ENCODE measurements around the gene FZD10. TPM values are rescaled to one million over a fixed set of nuclear protein-coding genes. Genes with fewer than 3 reads are reported as not detected.

FZD10 gene
- polyA plus RNA-seq, 3 donors: not detected

GRCh38 chr12:130200445-130200844 is 38.2 kb downstream of the FZD10 start:
- Histone ChIP-seq H3K27me3 (ENCODE audit: control insufficient read depth in 2 of 2, insufficient read depth in 2 of 2, low read length in 2 of 2) (no peaks in the 10 kb centered on the region), H3K36me3 (replicated peaks in 1 of 2; ENCODE audit: control insufficient read depth in 1 of 2, insufficient read depth in 2 of 2, low read length in 2 of 2) (no peaks in the 10 kb centered on the region), H4K20me1 (ENCODE audit: insufficient read depth, low read length) (no peaks in the 10 kb centered on the region), H3K4me3 (replicated peaks in 1 of 3; ENCODE audit: low read depth in 2 of 3, low read length in 3 of 3) (no peak overlapping the region), H2AFZ (ENCODE audit: insufficient read depth, low read depth, low read length, poor library complexity, severe bottlenecking) (no peak overlapping the region), H3K4me2 (replicated peaks; ENCODE audit: extremely low read depth, low read length, poor library complexity, severe bottlenecking) (no peak overlapping the region), H3K4me1 (ENCODE audit: control insufficient read depth in 1 of 2, insufficient read depth in 2 of 2, low read length in 2 of 2) (no peaks in the 10 kb centered on the region), H3K9me3 (replicated peaks in 1 of 2; ENCODE audit: control insufficient read depth in 1 of 2, insufficient read depth in 1 of 2, low read length in 2 of 2) (peaks cover 0 to 22% of the 10 kb centered on the region in 2 donors), H3K79me2 (ENCODE audit: insufficient read depth, low read length) (no peaks in the 10 kb centered on the region), H3K27ac (ENCODE audit: low read depth in 1 of 2, low read length in 2 of 2) (no peak overlapping the region), H3K9ac (ENCODE audit: insufficient read depth, low read length, poor library complexity, severe bottlenecking) (no peak overlapping the region)
- intact Hi-C loops (cut with micrococcal nuclease): no loop called here
- Mint-ChIP-seq H3K9me3 (peaks cover 0 to 9% (median 3%) of the 10 kb centered on the region in 7 donors), H3K36me3 (no peaks in the 10 kb centered on the region), H3K4me3 (no peak overlapping the region), H3K27ac (no peak overlapping the region), H3K4me1 (no peaks in the 10 kb centered on the region), H3K27me3 (ENCODE audit: low read depth in 3 of 3) (peaks cover 0 to 5% (median 1%) of the 10 kb centered on the region in 3 donors)
- DNase-seq: no peak
- TF ChIP-seq CTCF (IDR thresholded peaks at IDR 0.05): no peak
- 94% methylated on average over 5 of the region's 7 CpGs for WGBS (ENCODE audit: insufficient coverage)

GRCh38 chr12:130201037-130201436 is 38.8 kb downstream of the FZD10 start:
- no peak for TF ChIP-seq CTCF (IDR thresholded peaks at IDR 0.05)
- DNase-seq: no peak
- Mint-ChIP-seq H3K4me1 (no peaks in the 10 kb centered on the region), H3K27me3 (ENCODE audit: low read depth in 3 of 3) (peaks cover 1 to 5% (median 1%) of the 10 kb centered on the region in 3 donors), H3K4me3 (no peak overlapping the region), H3K36me3 (no peaks in the 10 kb centered on the region), H3K27ac (no peak overlapping the region), H3K9me3 (peaks cover 0 to 12% (median 7%) of the 10 kb centered on the region in 7 donors)
- Histone ChIP-seq H3K9ac (ENCODE audit: insufficient read depth, low read length, poor library complexity, severe bottlenecking) (no peak overlapping the region), H3K4me3 (replicated peaks in 1 of 3; ENCODE audit: low read depth in 2 of 3, low read length in 3 of 3) (no peak overlapping the region), H2AFZ (ENCODE audit: insufficient read depth, low read depth, low read length, poor library complexity, severe bottlenecking) (no peak overlapping the region), H3K79me2 (ENCODE audit: insufficient read depth, low read length) (no peaks in the 10 kb centered on the region), H3K4me1 (ENCODE audit: control insufficient read depth in 1 of 2, insufficient read depth in 2 of 2, low read length in 2 of 2) (no peaks in the 10 kb centered on the region), H3K9me3 (replicated peaks in 1 of 2; ENCODE audit: control insufficient read depth in 1 of 2, insufficient read depth in 1 of 2, low read length in 2 of 2) (peaks cover 0 to 25% of the 10 kb centered on the region in 2 donors), H3K27me3 (ENCODE audit: control insufficient read depth in 2 of 2, insufficient read depth in 2 of 2, low read length in 2 of 2) (no peaks in the 10 kb centered on the region), H4K20me1 (ENCODE audit: insufficient read depth, low read length) (no peaks in the 10 kb centered on the region), H3K27ac (ENCODE audit: low read depth in 1 of 2, low read length in 2 of 2) (no peak overlapping the region), H3K36me3 (replicated peaks in 1 of 2; ENCODE audit: control insufficient read depth in 1 of 2, insufficient read depth in 2 of 2, low read length in 2 of 2) (no peaks in the 10 kb centered on the region), H3K4me2 (replicated peaks; ENCODE audit: extremely low read depth, low read length, poor library complexity, severe bottlenecking) (no peak overlapping the region)
- intact Hi-C loops (cut with micrococcal nuclease): no loop called here
- WGBS (ENCODE audit: insufficient coverage): 87% methylated on average over 3 of the region's 8 CpGs
